Measurements from ENCODE around the gene GIPR.
"Not testable (repeated sequence)": the region's sequence is repeated elsewhere in the genome, so short reads cannot be mapped to it uniquely, and the experiment has no call there.

The GIPR gene

GRCh38 chr19:45692187-45693105, 24.4 kb downstream of the GIPR start, which contains the start of gene QPCTL:
TSS of gene QPCTL (plus strand) at chr19:45692666. CDS start at chr19:45692704, 38 bp downstream.
- peak; percentile 100 for DNase-seq

GRCh38 chr19:45693106-45693788, 25.2 kb downstream of the GIPR start:
- peak; percentile 23 for DNase-seq

GRCh38 chr19:45701676-45702075, 33.7 kb downstream of the GIPR start:
- DNase-seq: peak; percentile 0

GRCh38 chr19:45705115-45705514, 37.1 kb downstream of the GIPR start:
- no peak for DNase-seq

GRCh38 chr19:45705710-45706415, 37.8 kb downstream of the GIPR start:
- no peak for DNase-seq

- DNase-seq: no peak
These were observed 42.5 kb downstream of the GIPR start for GRCh38 chr19:45710356-45711130.

- no peak for DNase-seq
These were observed 44.1 kb downstream of the GIPR start for GRCh38 chr19:45711851-45712698.

- DNase-seq: no peak
These were observed 44.7 kb downstream of the GIPR start for GRCh38 chr19:45712699-45713067.

- DNase-seq: no peak
These were observed 45.1 kb downstream of the GIPR start for GRCh38 chr19:45713141-45713540.

GRCh38 chr19:45715139-45715538, 47.1 kb downstream of the GIPR start:
- no peak for DNase-seq

- no peak for DNase-seq
These were observed 48.5 kb downstream of the GIPR start for GRCh38 chr19:45716359-45717130.

- peak; percentile 99 for DNase-seq
These were observed 49.3 kb downstream of the GIPR start for GRCh38 chr19:45717131-45717982.

GRCh38 chr19:45717983-45718650, 50.1 kb downstream of the GIPR start:
- no peak for DNase-seq

- DNase-seq: not testable (repeated sequence)
These were observed 52.0 kb downstream of the GIPR start for GRCh38 chr19:45720065-45720464.

GRCh38 chr19:45728683-45729082, 60.7 kb downstream of the GIPR start:
- not testable (repeated sequence) for DNase-seq

GRCh38 chr19:45729800-45730290, 61.8 kb downstream of the GIPR start:
- DNase-seq: no peak

GRCh38 chr19:45730368-45731288, 62.6 kb downstream of the GIPR start, which contains the start of gene FBXO46:
TSS of gene FBXO46 (minus strand) at chr19:45730896. CDS start at chr19:45713495, 17,401 bp downstream.
- DNase-seq: peak; percentile 94

Data from GDM1 (cell line).